Ovary (tissue), 3 donors: ENCODE data around the gene PAX6.

ENCODE experiments used
- CTCF ChIP-seq, 3 donors: fragments of 450-650 bp in 2 of 3; fragments of 200-600 bp in 1 of 3; IDR thresholded peaks; one replicate each; pipeline versions ENCODE4 v1.5.1 to v1.8.0; 2016 to 2022; ENCODE audit warnings: antibody characterized with exemption in 3 of 3, mild to moderate bottlenecking in 1 of 3
- EP300 ChIP-seq: sonication (generic); formaldehyde crosslinking; IDR thresholded peaks from one replicate; pipeline ENCODE4 v1.6.1; 2017; ENCODE audit warnings: antibody characterized with exemption
- POLR2A ChIP-seq: fragments of 450-650 bp; IDR thresholded peaks from one replicate; pipeline ENCODE4 v1.6.1; 2017; ENCODE audit warnings: antibody characterized with exemption, mild to moderate bottlenecking, moderate library complexity
- donor health status: DM: no; HTN: no; CAD: no.

- TF ChIP-seq CTCF (IDR thresholded peaks at IDR 0.05) (no peak), POLR2A (no peak), EP300 (no peak)
These were observed 7.9 kb downstream of the PAX6 start for GRCh38 chr11:31802990-31803812.
